HCT116 (cell line): ENCODE results near the gene KRTAP3-3.

ENCODE experiments used
- EZH2 ChIP-seq: fragments of 200-600 bp; sonication (generic); IDR thresholded peaks from 2 replicates; pipeline ENCODE4 v1.6.1; 2017; ENCODE audit warnings: antibody characterized with exemption, mixed run types
- POLR2A ChIP-seq: IDR thresholded peaks from 2 replicates; pipeline ENCODE4 v1.7.0; 2011; ENCODE audit warnings: borderline replicate concordance; ENCODE audit not compliant: insufficient read depth, insufficient read length; ENCODE audit errors: extremely low read depth
- TF ChIP-seq, protein P1 (sequence below): IDR thresholded peaks from 2 replicates; pipeline ENCODE4 v1.6.1; 2012
- TF ChIP-seq, protein P2 (sequence below), 3 experiments: fragments of 200-600 bp in 1 of 3; sonication (generic) in 1 of 3; IDR thresholded peaks in 2 of 3; conservative IDR thresholded peaks in 1 of 3; 2 replicates each; pipeline ENCODE4 v1.5.1; 2012 to 2017; ENCODE audit warnings: low read depth in 2 of 3, low read length in 2 of 3, antibody characterized with exemption in 1 of 3, borderline replicate concordance in 1 of 3, control low read depth in 1 of 3, mild to moderate bottlenecking in 1 of 3, mixed read lengths in 1 of 3, mixed run types in 1 of 3, moderate library complexity in 1 of 3; ENCODE audit not compliant: insufficient read depth in 1 of 3

DNA sequence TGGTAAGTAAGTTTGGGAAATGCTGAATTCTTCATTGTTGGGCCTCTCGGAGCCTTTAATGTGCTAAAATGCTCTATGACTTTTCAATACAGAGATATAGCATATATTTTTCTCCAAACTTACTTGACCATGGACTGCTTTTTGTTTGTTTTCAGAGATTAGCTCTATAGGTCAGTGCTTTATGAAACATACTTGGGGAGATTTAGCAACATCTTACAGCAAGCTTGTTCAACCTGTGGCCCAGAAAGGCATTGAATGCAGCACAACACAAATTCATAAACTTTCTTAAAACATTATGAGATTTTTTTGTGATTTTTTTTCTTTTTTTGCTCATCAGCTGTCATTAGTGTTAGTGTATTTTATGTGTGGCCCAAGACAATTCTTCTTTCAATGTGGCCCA, 16.0 kb upstream of the KRTAP3-3 start:
- TF ChIP-seq, protein P1, sequence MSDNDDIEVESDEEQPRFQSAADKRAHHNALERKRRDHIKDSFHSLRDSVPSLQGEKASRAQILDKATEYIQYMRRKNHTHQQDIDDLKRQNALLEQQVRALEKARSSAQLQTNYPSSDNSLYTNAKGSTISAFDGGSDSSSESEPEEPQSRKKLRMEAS: no peak
- TF ChIP-seq POLR2A: no peak
- no peak for TF ChIP-seq EZH2
- TF ChIP-seq, protein P2, sequence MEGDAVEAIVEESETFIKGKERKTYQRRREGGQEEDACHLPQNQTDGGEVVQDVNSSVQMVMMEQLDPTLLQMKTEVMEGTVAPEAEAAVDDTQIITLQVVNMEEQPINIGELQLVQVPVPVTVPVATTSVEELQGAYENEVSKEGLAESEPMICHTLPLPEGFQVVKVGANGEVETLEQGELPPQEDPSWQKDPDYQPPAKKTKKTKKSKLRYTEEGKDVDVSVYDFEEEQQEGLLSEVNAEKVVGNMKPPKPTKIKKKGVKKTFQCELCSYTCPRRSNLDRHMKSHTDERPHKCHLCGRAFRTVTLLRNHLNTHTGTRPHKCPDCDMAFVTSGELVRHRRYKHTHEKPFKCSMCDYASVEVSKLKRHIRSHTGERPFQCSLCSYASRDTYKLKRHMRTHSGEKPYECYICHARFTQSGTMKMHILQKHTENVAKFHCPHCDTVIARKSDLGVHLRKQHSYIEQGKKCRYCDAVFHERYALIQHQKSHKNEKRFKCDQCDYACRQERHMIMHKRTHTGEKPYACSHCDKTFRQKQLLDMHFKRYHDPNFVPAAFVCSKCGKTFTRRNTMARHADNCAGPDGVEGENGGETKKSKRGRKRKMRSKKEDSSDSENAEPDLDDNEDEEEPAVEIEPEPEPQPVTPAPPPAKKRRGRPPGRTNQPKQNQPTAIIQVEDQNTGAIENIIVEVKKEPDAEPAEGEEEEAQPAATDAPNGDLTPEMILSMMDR (IDR thresholded peaks at IDR 0.05 in 2 of 3, conservative IDR thresholded peaks at IDR 0.05 in 1 of 3; ENCODE audit: borderline replicate concordance in 1 of 3, insufficient read depth in 1 of 3, low read depth in 2 of 3, low read length in 2 of 3): no peak
